Testis (tissue), 3 donors: ENCODE results near the gene TMPRSS13. TPM values are rescaled to one million over a fixed set of nuclear protein-coding genes. Genes with fewer than 3 reads are reported as not detected.

Experiments used
- DNase-seq: peaks from one replicate; pipeline ENCODE4 v3.0.0-alpha.2; 2019
- H3K27ac ChIP-seq, 2 donors: fragments of 200-600 bp; sonication (generic); one replicate each; pipeline ENCODE4 v1.5.1; 2019
- H3K27me3 ChIP-seq: fragments of 200-600 bp; sonication (generic); one replicate; pipeline ENCODE4 v1.5.1; 2019
- H3K36me3 ChIP-seq: fragments of 200-600 bp; sonication (generic); one replicate; pipeline ENCODE4 v1.5.1; 2017; ENCODE audit warnings: low read depth; ENCODE audit errors: missing control alignments
- H3K4me1 ChIP-seq: fragments of 200-600 bp; sonication (generic); one replicate; pipeline ENCODE4 v1.5.1; 2019
- H3K4me3 ChIP-seq, 2 donors: fragments of 200-600 bp; sonication (generic); one replicate each; pipeline ENCODE4 v1.5.1; 2017 to 2019
- H3K9me3 ChIP-seq: fragments of 200-600 bp; sonication (generic); one replicate; pipeline ENCODE4 v1.5.1; 2017
- POLR2A ChIP-seq: fragments of 450-650 bp; IDR thresholded peaks from one replicate; pipeline ENCODE4 v1.6.1; 2017; ENCODE audit warnings: antibody characterized with exemption, mild to moderate bottlenecking, moderate library complexity
- WGBS, 2 donors: methylation state at CpG; one replicate each; pipeline ENCODE4 v1.1.5; 2018; 5-methylcytosine and 5-hydroxymethylcytosine counted together
- intact Hi-C: fragments of 100-400 bp; cut with DNase I; formaldehyde crosslinking; loops from one replicate; pipeline ENCODE4 v1.15.1; 2023; ENCODE audit warnings: low total_unique reads
- polyA plus RNA-seq: library from polyadenylated mRNA; stranded (reverse); fragments of 350-450 nt; fragmentation: Illumina TruSeq; extraction: RNeasy Lipid Tissue Mini Kit (QIAGEN cat#74804); gene quantifications from one replicate; pipeline ENCODE4 v1.2.3, GENCODE V29; 2014; ENCODE audit warnings: low read depth, low replicate concordance; ENCODE audit not compliant: insufficient read depth
- total RNA-seq, 2 donors: library from RNA; depleted of rRNA; stranded (reverse); fragments of >200 nt; gene quantifications; one replicate each; pipeline ENCODE4 v1.2.3, GENCODE V29; 2016
- TF ChIP-seq, protein P1 (sequence below), 3 experiments: fragments of 450-650 bp in 2 of 3; fragments of 200-600 bp in 1 of 3; sonication (generic) in 1 of 3; IDR thresholded peaks; one replicate each; pipeline ENCODE4 v1.5.1; 2016 to 2019; ENCODE audit warnings: antibody characterized with exemption in 3 of 3, mild to moderate bottlenecking in 2 of 3, moderate library complexity in 1 of 3

Gene TMPRSS13
- total and polyA plus RNA-seq, 3 donors from 2014 or later: 0.74 to 0.91 (median 0.87) TPM

- no peaks in the 10 kb centered on the region for H3K27me3 ChIP-seq
- TF ChIP-seq, protein P1, sequence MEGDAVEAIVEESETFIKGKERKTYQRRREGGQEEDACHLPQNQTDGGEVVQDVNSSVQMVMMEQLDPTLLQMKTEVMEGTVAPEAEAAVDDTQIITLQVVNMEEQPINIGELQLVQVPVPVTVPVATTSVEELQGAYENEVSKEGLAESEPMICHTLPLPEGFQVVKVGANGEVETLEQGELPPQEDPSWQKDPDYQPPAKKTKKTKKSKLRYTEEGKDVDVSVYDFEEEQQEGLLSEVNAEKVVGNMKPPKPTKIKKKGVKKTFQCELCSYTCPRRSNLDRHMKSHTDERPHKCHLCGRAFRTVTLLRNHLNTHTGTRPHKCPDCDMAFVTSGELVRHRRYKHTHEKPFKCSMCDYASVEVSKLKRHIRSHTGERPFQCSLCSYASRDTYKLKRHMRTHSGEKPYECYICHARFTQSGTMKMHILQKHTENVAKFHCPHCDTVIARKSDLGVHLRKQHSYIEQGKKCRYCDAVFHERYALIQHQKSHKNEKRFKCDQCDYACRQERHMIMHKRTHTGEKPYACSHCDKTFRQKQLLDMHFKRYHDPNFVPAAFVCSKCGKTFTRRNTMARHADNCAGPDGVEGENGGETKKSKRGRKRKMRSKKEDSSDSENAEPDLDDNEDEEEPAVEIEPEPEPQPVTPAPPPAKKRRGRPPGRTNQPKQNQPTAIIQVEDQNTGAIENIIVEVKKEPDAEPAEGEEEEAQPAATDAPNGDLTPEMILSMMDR (IDR thresholded peaks at IDR 0.05): no peak
- TF ChIP-seq POLR2A: no peak
- intact Hi-C loops: no loop called here
- WGBS, 2 donors: 72 to 75% methylated on average over 5 to 19 of the region's 20 CpGs
- H3K9me3 ChIP-seq: no peaks in the 10 kb centered on the region
- no peaks in the 10 kb centered on the region for H3K36me3 ChIP-seq
- no peak overlapping the region for H3K4me3 ChIP-seq
- DNase-seq: peak; percentile 89
- H3K4me1 ChIP-seq: peaks cover 12% of the 10 kb centered on the region
- peak overlapping the region; percentile 24 to 45 for H3K27ac ChIP-seq
Observed at GRCh38 chr11:117909611-117910382, 19.4 kb downstream of the TMPRSS13 start.

- peak overlapping the region; percentile 24 to 45 for H3K27ac ChIP-seq
- intact Hi-C loops: no loop called here
Observed at GRCh38 chr11:117908959-117909610, 20.1 kb downstream of the TMPRSS13 start.

GRCh38 chr11:117908109-117908895 lies 20.9 kb downstream of the TMPRSS13 start:
- TF ChIP-seq POLR2A: no peak
- TF ChIP-seq, protein P1 (IDR thresholded peaks at IDR 0.05): no peak
- Histone ChIP-seq H3K36me3 (no peaks in the 10 kb centered on the region), H3K27ac (no peak overlapping the region), H3K27me3 (no peaks in the 10 kb centered on the region), H3K4me3 (no peak overlapping the region), H3K9me3 (no peaks in the 10 kb centered on the region), H3K4me1 (peaks cover 12% of the 10 kb centered on the region)
- WGBS, 2 donors: 84 to 90% methylated on average over 8 to 17 of the region's 17 CpGs
- intact Hi-C loops: no loop called here
- DNase-seq: no peak

More at GRCh38 chr11:117908959-117909610, 20.1 kb downstream of the TMPRSS13 start:
- H3K36me3 ChIP-seq: no peaks in the 10 kb centered on the region
- no peak for DNase-seq
- H3K4me3 ChIP-seq: no peak overlapping the region
- 62 to 71% methylated on average over 3 to 4 of the region's 4 CpGs for WGBS, 2 donors
- H3K4me1 ChIP-seq: peaks cover 12% of the 10 kb centered on the region
- no peaks in the 10 kb centered on the region for H3K27me3 ChIP-seq
- H3K9me3 ChIP-seq: no peaks in the 10 kb centered on the region
- TF ChIP-seq, protein P1 (IDR thresholded peaks at IDR 0.05): no peak

DNA sequence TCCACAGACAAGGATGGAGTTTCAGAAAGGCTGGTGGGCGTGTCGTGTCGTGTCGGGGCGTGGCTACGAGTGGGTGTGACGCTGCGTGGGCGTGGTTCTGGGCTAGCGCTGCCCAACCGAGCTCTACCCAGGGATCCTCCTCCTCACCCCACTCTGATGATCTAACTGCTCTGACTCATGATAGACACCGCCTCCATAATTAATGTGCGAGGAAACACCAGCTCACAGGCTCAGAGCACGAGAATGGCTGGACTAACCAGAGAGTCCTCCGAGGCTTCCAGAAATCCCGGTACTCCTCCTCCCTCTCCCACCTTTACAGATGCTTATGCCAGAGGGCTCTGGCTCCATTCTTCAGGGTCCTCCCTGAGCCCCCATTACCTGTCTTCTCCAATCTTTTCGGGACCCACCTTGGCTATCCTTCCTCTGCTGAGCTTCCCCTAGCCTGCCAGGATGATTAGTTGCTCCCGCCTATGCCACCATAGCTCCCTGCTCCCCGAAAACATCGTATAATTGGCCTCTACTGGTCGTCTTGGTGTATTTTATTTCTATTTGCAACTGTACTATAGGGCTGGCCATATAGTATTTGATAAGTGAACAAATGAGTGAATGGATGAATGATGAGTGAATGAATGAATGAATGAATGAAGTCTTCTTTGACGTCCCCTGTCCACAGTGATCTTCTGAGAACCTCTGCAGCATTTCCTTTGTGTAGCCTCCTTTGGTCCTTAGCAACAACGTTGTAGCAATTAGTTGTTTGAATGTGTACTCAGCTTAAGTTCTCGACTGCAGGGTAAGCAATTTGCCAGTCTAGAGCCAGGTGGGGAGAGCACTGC lies 21.7 kb downstream of the TMPRSS13 start:
- no peaks in the 10 kb centered on the region for H3K27me3 ChIP-seq
- H3K4me3 ChIP-seq: no peak overlapping the region
- peak; percentile 93 for DNase-seq
- H3K4me1 ChIP-seq: peaks cover 12% of the 10 kb centered on the region
- no peaks in the 10 kb centered on the region for H3K9me3 ChIP-seq
- intact Hi-C loops: no loop called here
- TF ChIP-seq, protein P1 (IDR thresholded peaks at IDR 0.05): no peak
- TF ChIP-seq POLR2A: no peak
- H3K27ac ChIP-seq: no peak overlapping the region
- no peaks in the 10 kb centered on the region for H3K36me3 ChIP-seq
- WGBS, 2 donors: 33 to 47% methylated on average over 12 to 24 of the region's 24 CpGs
